ENCODE measurements around the gene GJA9. TPM values are rescaled to one million over a fixed set of nuclear protein-coding genes. Genes with fewer than 3 reads are reported as not detected.
"Not testable (repeated sequence)": the region's sequence is repeated elsewhere in the genome, so short reads cannot be mapped to it uniquely, and the experiment has no call there.

The GJA9 gene
- polyA plus RNA-seq (2013, experiment 1 of 2; ENCODE audit: insufficient read length) = not detected
- 0.09 TPM for polyA plus RNA-seq (2013, experiment 2 of 2; ENCODE audit: insufficient read length)

GRCh38 chr1:38881487-38881886 lies at the start of gene GJA9:
Gene GJA9, minus strand, starts transcription at chr1:38881587. Its CDS starts 5,489 bp downstream, at chr1:38876098.
- no peak for DNase-seq

DNA sequence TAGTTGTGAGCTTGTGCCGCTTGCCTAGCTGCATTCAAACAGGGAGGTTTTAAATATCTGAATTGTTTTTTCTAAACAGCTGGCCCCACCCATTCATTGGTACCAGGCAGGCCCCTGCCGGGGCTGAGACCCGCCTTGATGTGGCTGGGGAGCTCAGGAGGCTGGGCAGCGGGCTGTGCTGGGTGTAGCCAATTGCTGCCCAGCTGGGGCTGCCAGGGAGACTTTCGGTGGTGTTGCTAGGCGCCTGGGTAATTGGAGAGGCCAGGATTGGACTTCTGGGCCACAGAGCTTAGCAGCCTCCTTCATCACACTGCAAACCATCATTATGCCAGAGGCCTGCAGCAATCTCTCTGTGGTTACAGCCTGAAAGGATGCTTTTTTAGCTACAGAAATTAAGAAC lies 48.1 kb upstream of the GJA9 start:
- DNase-seq = peak; percentile 3

DNA sequence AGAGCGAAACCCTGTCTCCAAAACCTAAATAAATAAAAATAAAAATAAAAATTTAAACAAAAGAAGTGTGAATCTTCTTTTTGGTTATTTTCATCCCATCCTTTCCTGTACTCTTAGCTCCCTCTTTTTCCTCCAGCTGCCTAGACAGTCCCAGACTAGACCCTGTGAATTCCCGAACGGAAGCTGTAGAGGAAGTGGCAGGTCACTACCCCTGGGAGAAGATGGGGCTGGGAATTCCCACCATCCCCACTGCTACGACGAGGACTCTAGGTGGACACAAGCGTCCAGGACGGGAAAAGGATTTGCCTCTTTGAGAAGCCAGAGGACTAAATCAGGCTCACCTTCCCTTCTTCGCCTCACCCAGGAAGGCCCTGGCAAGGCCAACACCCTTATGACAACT lies 47.7 kb upstream of the GJA9 start:
- no peak for DNase-seq

- no peak for DNase-seq
These were observed 44.7 kb upstream of the GJA9 start for GRCh38 chr1:38926091-38926490.

GRCh38 chr1:38925391-38925790 lies 44.0 kb upstream of the GJA9 start:
- DNase-seq = no peak

GRCh38 chr1:38923607-38924006 lies 42.2 kb upstream of the GJA9 start:
- DNase-seq = no peak

DNA sequence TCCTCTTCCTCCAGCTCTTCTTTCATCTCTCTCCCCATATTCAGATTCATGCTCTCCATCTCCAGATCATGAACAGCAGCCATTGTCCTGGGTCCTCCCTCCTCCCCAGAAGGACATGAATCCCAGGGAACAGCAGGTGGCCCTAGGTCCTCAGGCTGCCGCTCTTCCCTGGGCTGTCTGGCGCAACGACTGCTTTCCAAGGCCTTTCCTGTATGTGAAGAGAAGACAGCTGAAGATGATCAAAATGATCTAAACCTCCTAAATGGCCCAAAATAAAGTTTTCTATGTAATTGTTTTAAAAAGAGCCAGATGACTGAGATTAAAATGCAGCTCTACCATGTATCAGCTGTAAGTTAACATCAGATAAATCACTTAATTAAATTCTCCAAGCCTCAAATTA lies 37.7 kb upstream of the GJA9 start:
- no peak for DNase-seq

GRCh38 chr1:38918568-38918967 lies 37.2 kb upstream of the GJA9 start:
- no peak for DNase-seq

- DNase-seq = no peak
These were observed 36.4 kb upstream of the GJA9 start for GRCh38 chr1:38917772-38918171.

DNA sequence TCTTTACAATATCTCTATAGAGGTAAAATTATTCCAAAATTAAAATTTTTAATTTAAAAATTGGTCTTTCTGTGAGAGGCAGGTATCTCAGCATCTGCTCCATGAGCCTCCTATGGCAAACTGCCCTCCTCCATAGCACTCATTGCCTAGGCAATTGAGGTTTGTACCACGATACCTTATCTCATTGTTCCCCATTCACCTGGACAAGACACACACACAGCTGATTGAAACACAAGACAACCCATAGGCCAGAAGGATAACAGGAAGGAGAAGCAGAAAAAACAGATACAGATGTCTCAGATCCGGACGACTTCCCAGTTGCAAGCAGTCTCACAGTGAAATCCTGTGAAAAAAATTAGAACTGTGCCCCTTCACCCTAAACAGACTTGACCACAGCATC lies 36.0 kb upstream of the GJA9 start:
- DNase-seq = no peak

DNA sequence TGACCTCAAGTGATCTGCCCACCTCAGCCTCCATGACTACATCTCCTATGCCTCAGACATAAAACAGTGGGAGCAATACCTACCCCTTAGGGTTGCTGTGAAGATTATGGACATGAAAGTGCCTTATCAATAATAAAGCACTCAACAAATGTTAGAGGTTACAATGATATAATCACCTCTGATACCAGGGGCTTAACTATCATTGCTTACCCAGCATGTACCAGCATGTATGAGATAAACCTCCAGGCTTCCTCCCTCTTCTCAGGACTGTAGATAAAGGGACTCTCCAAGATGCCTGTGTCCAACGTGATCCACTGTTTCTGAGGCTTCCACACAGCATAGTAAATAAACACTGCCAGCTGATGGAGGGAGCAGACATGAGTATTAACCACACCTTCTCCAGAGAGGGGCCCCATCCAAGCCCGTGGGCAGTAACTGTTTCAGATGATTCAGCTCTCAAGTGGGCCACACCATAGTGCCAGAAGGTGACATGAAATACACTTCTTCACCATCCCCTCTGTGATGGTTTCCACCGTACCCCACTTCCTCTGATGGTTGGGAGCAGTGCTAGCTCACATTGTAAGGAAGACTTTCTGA lies 34.1 kb upstream of the GJA9 start:
- no peak for DNase-seq

- not testable (repeated sequence) for DNase-seq
These were observed 33.5 kb upstream of the GJA9 start for GRCh38 chr1:38914908-38915307.

GRCh38 chr1:38908821-38909220 lies 27.4 kb upstream of the GJA9 start:
- DNase-seq = no peak

DNA sequence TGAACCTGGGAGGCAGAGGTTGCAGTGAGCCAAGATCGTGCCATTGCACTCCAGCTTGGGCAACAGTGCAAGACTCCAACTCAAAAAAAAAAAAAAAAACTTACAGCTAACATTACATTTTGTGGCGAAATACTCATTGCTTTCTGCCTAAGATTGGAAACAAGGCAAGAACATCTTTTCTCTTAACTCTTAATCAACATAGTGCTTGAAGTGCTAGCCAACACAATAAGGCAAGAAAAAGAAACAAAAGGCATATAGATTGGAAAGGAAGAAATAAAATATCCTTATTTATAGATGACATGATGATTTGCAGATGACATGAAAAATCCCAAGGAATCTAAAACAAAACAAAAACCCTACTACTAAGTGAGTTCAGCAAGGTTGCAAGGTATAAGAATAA lies 24.6 kb upstream of the GJA9 start:
- DNase-seq = no peak

DNA sequence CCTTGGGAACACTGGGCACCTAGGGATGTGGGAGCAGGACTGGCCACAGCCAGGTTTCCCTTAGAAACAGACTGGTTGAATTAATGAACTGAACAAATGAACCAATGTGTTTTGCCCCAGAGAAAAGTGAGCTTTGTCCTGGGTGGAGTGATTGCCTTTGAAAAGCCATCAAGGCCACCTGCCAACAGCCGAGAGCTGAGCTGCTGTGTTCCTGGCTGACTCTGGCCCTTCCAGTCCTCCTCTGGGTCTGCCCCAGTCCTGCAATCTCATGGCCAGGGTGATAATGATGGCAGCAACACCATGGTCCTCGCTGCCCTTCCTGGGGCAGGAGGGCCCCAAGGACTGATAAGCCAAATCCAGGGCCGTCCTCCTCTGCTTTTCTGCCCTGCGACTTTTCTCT lies 18.2 kb upstream of the GJA9 start:
- DNase-seq = no peak

DNA sequence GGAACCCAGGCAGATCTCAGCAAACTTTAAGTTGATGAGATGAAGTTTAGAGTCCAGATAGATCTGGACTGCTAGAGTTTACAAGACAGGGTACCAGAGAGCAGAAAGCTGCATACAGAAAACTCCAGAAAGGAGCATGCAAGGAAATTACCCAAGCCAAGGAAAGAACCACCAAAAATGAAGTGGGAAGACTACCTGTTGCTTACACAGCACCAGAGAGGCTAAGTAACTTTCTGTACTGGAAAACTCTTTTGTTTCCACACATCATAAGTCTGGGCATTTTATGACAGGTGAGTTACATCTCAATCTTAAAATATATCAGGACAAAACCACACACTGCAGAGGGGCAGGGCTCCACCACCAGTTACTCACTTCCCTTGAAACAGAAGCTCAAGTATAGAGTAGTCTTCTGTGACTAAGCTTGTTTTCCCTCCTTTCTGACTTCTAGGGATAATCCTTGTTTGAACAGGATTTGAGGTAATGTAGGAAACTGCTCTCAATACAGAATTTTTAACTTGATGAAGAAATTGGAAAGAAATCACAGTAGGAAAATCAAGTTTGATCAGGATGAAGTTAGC lies 17.4 kb upstream of the GJA9 start:
- DNase-seq = no peak

DNA sequence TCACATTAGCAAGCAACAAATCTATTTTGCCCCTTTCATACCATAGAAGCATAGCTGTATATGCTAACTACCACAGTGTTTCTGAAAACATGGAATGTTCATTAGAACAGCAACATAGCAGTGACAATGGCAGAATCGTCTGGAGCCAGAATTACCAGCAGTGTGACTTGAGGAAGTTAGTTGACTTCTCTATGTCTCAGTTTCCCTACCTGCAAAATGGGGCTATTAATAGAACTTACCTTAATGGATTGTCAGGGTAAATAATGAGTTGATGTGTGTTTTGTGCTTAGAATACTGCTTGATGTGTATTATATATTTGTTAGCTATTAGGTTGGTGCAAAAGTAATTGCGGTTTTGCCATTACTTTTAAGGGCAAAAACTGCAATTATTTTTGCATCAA lies 14.8 kb upstream of the GJA9 start:
- no peak for DNase-seq

DNA sequence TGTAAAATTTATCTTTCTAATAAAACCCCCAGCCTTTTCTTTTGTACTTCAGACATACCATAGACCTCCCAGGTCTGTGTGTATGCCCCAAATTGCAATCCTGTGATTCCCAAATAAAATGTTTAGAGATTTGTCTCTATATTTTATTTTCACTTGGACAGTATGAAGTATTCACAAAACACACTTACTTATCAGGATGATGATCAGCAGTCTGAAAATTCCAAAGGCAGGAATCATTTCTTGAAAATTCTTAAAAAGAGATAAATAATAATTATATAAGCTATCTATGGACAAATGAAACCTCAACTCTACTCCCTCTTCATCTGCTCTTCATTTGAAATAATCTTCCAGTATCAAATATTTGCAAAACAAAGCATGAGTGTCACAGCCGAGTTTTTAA lies 11.6 kb upstream of the GJA9 start:
- DNase-seq = no peak

GRCh38 chr1:38891753-38892152 lies 10.4 kb upstream of the GJA9 start:
- DNase-seq = no peak

DNA sequence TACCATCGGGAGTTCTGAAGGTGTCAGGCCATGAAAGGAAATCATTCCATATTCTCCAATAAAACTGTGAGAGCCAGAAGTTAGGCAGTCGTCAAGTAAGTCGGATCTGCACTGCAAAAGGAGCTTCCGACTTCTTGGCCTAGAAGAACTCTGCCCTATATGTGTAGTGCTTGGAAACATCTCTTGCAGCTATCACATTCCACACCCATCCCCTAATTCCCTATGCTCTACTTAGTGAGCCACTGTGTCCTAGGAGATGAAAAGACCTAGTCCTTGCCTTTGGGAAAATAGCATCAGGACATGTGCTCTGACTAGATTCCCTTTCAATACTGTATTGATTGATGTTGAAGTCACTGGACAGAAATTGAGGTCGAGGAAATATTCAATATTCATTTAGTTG lies 8.2 kb upstream of the GJA9 start:
- DNase-seq = no peak

DNA sequence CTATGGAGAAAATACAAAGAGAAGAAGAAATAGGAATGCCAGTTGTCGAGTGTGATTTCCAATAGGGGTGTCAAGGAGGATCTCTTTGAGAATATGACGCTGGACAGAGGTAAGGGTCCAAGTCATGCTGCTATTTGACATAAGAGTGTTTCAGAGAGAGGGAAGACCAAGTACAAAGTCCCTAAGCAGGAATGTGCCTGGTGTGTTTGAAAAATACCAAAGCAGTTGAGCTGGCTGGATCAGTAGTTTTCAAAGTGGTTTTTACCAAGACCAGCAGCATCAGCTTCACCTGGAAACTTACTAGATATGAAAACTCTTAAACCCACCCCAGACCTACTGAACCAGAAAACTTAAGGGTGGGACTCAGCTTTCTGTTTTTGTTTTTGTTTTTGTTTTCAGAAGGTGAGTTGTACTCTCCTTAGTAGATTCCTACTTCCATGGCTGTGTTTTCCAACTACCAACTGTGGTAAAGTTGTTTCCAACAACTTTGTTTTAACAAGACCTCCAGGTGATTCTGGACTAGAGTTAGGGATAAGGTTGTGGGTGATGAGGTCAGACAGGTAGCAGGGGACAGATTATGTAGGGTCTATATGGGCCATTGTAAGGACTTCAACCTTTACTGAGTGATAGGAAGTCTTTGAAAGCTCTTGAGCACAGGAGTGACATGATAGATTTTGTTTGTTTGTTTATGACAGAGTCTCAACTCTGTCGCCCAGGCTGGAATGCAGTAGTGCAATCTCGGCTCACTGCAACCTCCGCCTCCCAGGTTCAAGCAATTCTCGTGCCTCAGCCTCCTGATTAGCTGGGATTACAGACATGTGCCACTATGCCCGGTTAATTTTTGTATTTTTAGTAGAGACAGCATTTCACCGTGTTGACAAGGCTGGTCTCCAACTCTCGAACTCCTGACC lies 7.3 kb upstream of the GJA9 start:
- no peak for DNase-seq

- DNase-seq = no peak
These were observed 3.7 kb upstream of the GJA9 start for GRCh38 chr1:38885092-38885491.

GRCh38 chr1:38875811-38876210 lies 5.6 kb downstream of the GJA9 start:
- no peak for DNase-seq
